HT-29 (cell line): ENCODE data around the gene TTC19. TPM values are rescaled to one million over a fixed set of nuclear protein-coding genes. Genes with fewer than 3 reads are reported as not detected.
"Not testable (repeated sequence)": the region's sequence is repeated elsewhere in the genome, so short reads cannot be mapped to it uniquely, and the experiment has no call there.

ENCODE experiments used
- DNase-seq: peaks from one replicate; pipeline ENCODE4 v3.0.0-alpha.2; 2015; ENCODE audit warnings: low spot score
- total RNA-seq: library from RNA; depleted of rRNA; stranded (reverse); fragments of >200 nt; shearing (Covaris generic); gene quantifications from 2 replicates; pipeline ENCODE4 v1.2.3, GENCODE V29; 2014

TTC19 gene
- total RNA-seq, 1 experiment from 2014 or later, result 45.8 TPM

- DNase-seq, result peak; percentile 9
These were observed 28.3 kb downstream of the TTC19 start for GRCh38 chr17:16027708-16028584.

GRCh38 chr17:16033729-16034349 lies 34.2 kb downstream of the TTC19 start:
- DNase-seq, result no peak

GRCh38 chr17:16036261-16036660 lies 36.6 kb downstream of the TTC19 start:
- no peak for DNase-seq

- DNase-seq, result no peak
These were observed 38.0 kb downstream of the TTC19 start for GRCh38 chr17:16037636-16038035.

GRCh38 chr17:16040710-16041251 lies 41.2 kb downstream of the TTC19 start:
- DNase-seq, result no peak

GRCh38 chr17:16044487-16044886 lies 44.9 kb downstream of the TTC19 start:
- DNase-seq, result no peak

GRCh38 chr17:16046966-16047365 lies 47.3 kb downstream of the TTC19 start:
- no peak for DNase-seq

GRCh38 chr17:16048811-16049449 lies 49.3 kb downstream of the TTC19 start:
- DNase-seq, result no peak

GRCh38 chr17:16050844-16051243 lies 51.2 kb downstream of the TTC19 start:
- no peak for DNase-seq

- DNase-seq, result no peak
These were observed 52.9 kb downstream of the TTC19 start for GRCh38 chr17:16052486-16052885.

- DNase-seq, result not testable (repeated sequence)
These were observed 55.5 kb downstream of the TTC19 start for GRCh38 chr17:16055139-16055538.

- DNase-seq, result no peak
These were observed 62.0 kb downstream of the TTC19 start for GRCh38 chr17:16061631-16062030.

GRCh38 chr17:16066125-16066524 lies 66.5 kb downstream of the TTC19 start:
- no peak for DNase-seq

- no peak for DNase-seq
These were observed 68.7 kb downstream of the TTC19 start for GRCh38 chr17:16068323-16068722.

- DNase-seq, result no peak
These were observed 72.4 kb downstream of the TTC19 start for GRCh38 chr17:16072031-16072430.

GRCh38 chr17:16073845-16074244 lies 74.2 kb downstream of the TTC19 start:
- no peak for DNase-seq

- no peak for DNase-seq
These were observed 74.8 kb downstream of the TTC19 start for GRCh38 chr17:16074423-16074822.

GRCh38 chr17:16075949-16076348 lies 76.3 kb downstream of the TTC19 start:
- no peak for DNase-seq
